HepG2 (cell line): ENCODE results near the gene CTRL. TPM values are rescaled to one million over a fixed set of nuclear protein-coding genes. Genes with fewer than 3 reads are reported as not detected.

Source experiments
- ATAC-seq: fragments of 200-7000 bp; cut with Tn5 transposase; 3 replicates; pipeline ENCODE4 v1.9.1; 2020; ENCODE audit warnings: mild to moderate bottlenecking, moderate library complexity
- BruUV-seq: library from RNA; stranded (reverse); fragments of 400-500 nt; replicated peaks from 2 replicates; lab custom pipeline; 2021; lab: Mats Ljungman, UMichigan
- CTCF ChIA-PET: fragments of 300-600 bp; formaldehyde crosslinking; extraction: SDS; loops from one replicate; lab custom pipeline; 2021; ENCODE audit warnings: low total read pairs, inconsistent platforms, low intra/inter-chr PET ratio; lab: Yijun Ruan, JAX
- POLR2A ChIA-PET: fragments of 350-600 bp; sonication (Branson Sonifier 250); formaldehyde crosslinking; loops from one replicate; lab custom pipeline; 2020; ENCODE audit warnings: antibody characterized with exemption, inconsistent platforms; lab: Yijun Ruan, JAX
- DNase-seq: peaks from one replicate; pipeline ENCODE4 v3.0.0-alpha.2; 2015; ENCODE audit warnings: low spot score
- FAIRE-seq: peaks from 3 replicates; lab custom pipeline; 2011; peaks lifted over from hg19 to GRCh38; lab: Jason Lieb, UNC
- H2AFZ ChIP-seq: one replicate; pipeline ENCODE4 v1.6.1; 2011; ENCODE audit warnings: low read length, inconsistent platforms
- H3K27ac ChIP-seq: fragments of 300-600 bp; 3 replicates; pipeline ENCODE4 v1.8.0; 2011; ENCODE audit warnings: mixed run types, mild to moderate bottlenecking, mixed read lengths, low read length, inconsistent platforms; ENCODE audit not compliant: insufficient read depth; ENCODE audit errors: extremely low read length
- H3K27me3 ChIP-seq, 2 experiments: fragments of 200-600 bp in 1 of 2; 2 replicates in 1 of 2; 3 replicates in 1 of 2; pipeline versions ENCODE4 v1.6.0 to v1.8.0; 2011; ENCODE audit warnings: low read length in 2 of 2, mild to moderate bottlenecking in 2 of 2, moderate library complexity in 2 of 2, inconsistent platforms in 1 of 2; ENCODE audit not compliant: insufficient read depth in 2 of 2, control insufficient read depth in 1 of 2
- H3K36me3 ChIP-seq, 2 experiments: fragments of 200-600 bp in 1 of 2; replicated peaks in 1 of 2; 2 replicates in 1 of 2; 3 replicates in 1 of 2; pipeline versions ENCODE4 v1.5.1 to v1.8.0; 2011; ENCODE audit warnings: low read length in 2 of 2, inconsistent platforms in 1 of 2; ENCODE audit not compliant: insufficient read depth in 2 of 2, control insufficient read depth in 1 of 2
- H3K4me1 ChIP-seq: 2 replicates; pipeline ENCODE4 v1.5.1; 2012; ENCODE audit warnings: low read length, inconsistent platforms; ENCODE audit not compliant: insufficient read depth
- H3K4me2 ChIP-seq: 2 replicates; pipeline ENCODE4 v1.6.0; 2011; ENCODE audit warnings: low read depth, low read length, inconsistent platforms
- H3K4me3 ChIP-seq, 3 experiments: fragments of 200-600 bp in 1 of 3; sonication (generic), shearing (Covaris generic) in 1 of 3; replicated peaks in 1 of 3; 2 replicates each; pipeline ENCODE4 v1.5.1; 2011 to 2016; ENCODE audit warnings: low read length in 3 of 3, inconsistent platforms in 2 of 3, low read depth in 2 of 3, mild to moderate bottlenecking in 2 of 3, control low read depth in 1 of 3, mixed read lengths in 1 of 3; ENCODE audit not compliant: insufficient read depth in 1 of 3
- H3K79me2 ChIP-seq: one replicate; pipeline ENCODE4 v1.6.1; 2011; ENCODE audit warnings: low read length, inconsistent platforms; ENCODE audit not compliant: insufficient read depth
- H3K9ac ChIP-seq: 2 replicates; pipeline ENCODE4 v1.6.0; 2011; ENCODE audit warnings: mild to moderate bottlenecking, low read depth, low read length, inconsistent platforms; ENCODE audit not compliant: insufficient read depth
- H3K9me3 ChIP-seq: 2 replicates; pipeline ENCODE4 v1.5.1; 2012; ENCODE audit warnings: mild to moderate bottlenecking, low read length
- H4K20me1 ChIP-seq: 2 replicates; pipeline ENCODE4 v1.6.0; 2011; ENCODE audit warnings: inconsistent platforms, mild to moderate bottlenecking, low read length, moderate library complexity; ENCODE audit not compliant: insufficient read depth
- DPF2 ChIP-seq: sonication (generic); formaldehyde crosslinking; IDR thresholded peaks from 2 replicates; pipeline ENCODE4 v1.4.0; 2020; ENCODE audit warnings: mild to moderate bottlenecking, low read depth, missing genetic modification reagents, borderline replicate concordance
- FOXC1 ChIP-seq: sonication (generic); formaldehyde crosslinking; IDR thresholded peaks from 2 replicates; pipeline ENCODE4 v1.8.0; 2022; ENCODE audit warnings: mild to moderate bottlenecking, missing genetic modification reagents, borderline replicate concordance
- KDM2A ChIP-seq: sonication (generic); formaldehyde crosslinking; IDR thresholded peaks from 2 replicates; pipeline ENCODE4 v1.4.0; 2020; ENCODE audit warnings: low read depth, missing genetic modification reagents, borderline replicate concordance
- NR2C2 ChIP-seq: sonication (generic); formaldehyde crosslinking; IDR thresholded peaks from 2 replicates; pipeline ENCODE4 v1.4.0; 2020; ENCODE audit warnings: missing genetic modification reagents, mild to moderate bottlenecking, moderate library complexity, borderline replicate concordance
- SKI ChIP-seq: fragments of 450-650 bp; IDR thresholded peaks from one replicate; pipeline ENCODE4 v1.6.1; 2018; ENCODE audit warnings: mild to moderate bottlenecking; ENCODE audit not compliant: partially characterized antibody
- SMARCC2 ChIP-seq: fragments of 450-650 bp; IDR thresholded peaks from 2 replicates; pipeline ENCODE4 v1.6.1; 2017; ENCODE audit warnings: antibody characterized with exemption, mild to moderate bottlenecking
- TBX3 ChIP-seq: fragments of 450-650 bp; IDR thresholded peaks from 2 replicates; pipeline ENCODE4 v1.6.1; 2017; ENCODE audit warnings: antibody characterized with exemption, mild to moderate bottlenecking, inconsistent platforms, borderline replicate concordance
- TSC22D2 ChIP-seq: sonication (generic); formaldehyde crosslinking; IDR thresholded peaks from 2 replicates; pipeline ENCODE4 v1.5.1; 2020; ENCODE audit warnings: missing genetic modification reagents, mild to moderate bottlenecking, borderline replicate concordance
- ZMAT3 ChIP-seq: sonication (generic); formaldehyde crosslinking; conservative IDR thresholded peaks from 2 replicates; pipeline ENCODE4 v1.7.0; 2021; ENCODE audit warnings: missing genetic modification reagents
- ZNF30 ChIP-seq: sonication (generic); formaldehyde crosslinking; IDR thresholded peaks from 2 replicates; pipeline ENCODE4 v1.5.0; 2020; ENCODE audit warnings: mild to moderate bottlenecking, missing genetic modification reagents
- ZNF709 ChIP-seq: sonication (generic); formaldehyde crosslinking; IDR thresholded peaks from 2 replicates; pipeline ENCODE4 v1.5.0; 2020; ENCODE audit warnings: mild to moderate bottlenecking, missing genetic modification reagents
- ZNF737 ChIP-seq: sonication (generic); formaldehyde crosslinking; IDR thresholded peaks from 2 replicates; pipeline ENCODE4 v1.5.0; 2020; ENCODE audit warnings: missing genetic modification reagents, mild to moderate bottlenecking, borderline replicate concordance
- WGBS: methylation state at CpG from one replicate; pipeline ENCODE4 v1.1.6; 2017; ENCODE audit warnings: low lambda C conversion rate; 5-methylcytosine and 5-hydroxymethylcytosine counted together
- in situ Hi-C: cut with HindIII; loops from 2 replicates; pipeline ENCODE4 v1.10.0; 2017; ENCODE audit warnings: low pct_unique_long_range_greater_than_20kb; ENCODE audit not compliant: extremely low pct_ligation_motif_present
- intact Hi-C: fragments of 100-400 bp; cut with micrococcal nuclease; formaldehyde crosslinking; loops from one replicate; pipeline ENCODE4 v1.10.0; 2022; ENCODE audit not compliant: unreplicated experiment
- polyA plus RNA-seq, 8 experiments: library from polyadenylated mRNA; depleted of rRNA in 3 of 8; stranded (reverse) in 7 of 8; unstranded in 1 of 8; fragments of >200 nt; fragmentation: Illumina TruSeq in 4 of 8; extraction: Trizol in 4 of 8; gene quantifications; 2 replicates each; pipeline versions ENCODE4 v1.2.1 to v1.2.3, GENCODE V29; 2011 to 2016; ENCODE audit warnings: low read depth in 4 of 8, missing spikeins in 1 of 8, mixed read lengths in 1 of 8; ENCODE audit not compliant: insufficient read depth in 1 of 8
- total RNA-seq, 5 experiments: library from RNA; depleted of rRNA; stranded (reverse); fragments of >200 nt; fragmentation: Illumina TruSeq; extraction: Trizol; gene quantifications; 2 replicates each; pipeline ENCODE4 v1.2.3, GENCODE V29; 2016; ENCODE audit warnings: low read depth in 1 of 5
- TF ChIP-seq, protein P1 (sequence below): sonication (generic); formaldehyde crosslinking; IDR thresholded peaks from 2 replicates; pipeline ENCODE4 v1.8.0; 2022; ENCODE audit warnings: missing genetic modification reagents, mild to moderate bottlenecking, inconsistent platforms, borderline replicate concordance
- TF ChIP-seq, protein P2 (sequence below): sonication (generic); formaldehyde crosslinking; conservative IDR thresholded peaks from 2 replicates; pipeline ENCODE4 v1.4.0; 2020; ENCODE audit warnings: missing genetic modification reagents
- TF ChIP-seq, protein P3 (sequence below): sonication (generic); formaldehyde crosslinking; IDR thresholded peaks from 2 replicates; pipeline ENCODE4 v1.4.0; 2020; ENCODE audit warnings: missing genetic modification reagents

CTRL gene
- total and polyA plus RNA-seq, 2 of the 13 experiments (the other 11 are each of a cell fraction or from before 2014, with no cell fraction given), result 1.9 to 2.7 TPM

DNA sequence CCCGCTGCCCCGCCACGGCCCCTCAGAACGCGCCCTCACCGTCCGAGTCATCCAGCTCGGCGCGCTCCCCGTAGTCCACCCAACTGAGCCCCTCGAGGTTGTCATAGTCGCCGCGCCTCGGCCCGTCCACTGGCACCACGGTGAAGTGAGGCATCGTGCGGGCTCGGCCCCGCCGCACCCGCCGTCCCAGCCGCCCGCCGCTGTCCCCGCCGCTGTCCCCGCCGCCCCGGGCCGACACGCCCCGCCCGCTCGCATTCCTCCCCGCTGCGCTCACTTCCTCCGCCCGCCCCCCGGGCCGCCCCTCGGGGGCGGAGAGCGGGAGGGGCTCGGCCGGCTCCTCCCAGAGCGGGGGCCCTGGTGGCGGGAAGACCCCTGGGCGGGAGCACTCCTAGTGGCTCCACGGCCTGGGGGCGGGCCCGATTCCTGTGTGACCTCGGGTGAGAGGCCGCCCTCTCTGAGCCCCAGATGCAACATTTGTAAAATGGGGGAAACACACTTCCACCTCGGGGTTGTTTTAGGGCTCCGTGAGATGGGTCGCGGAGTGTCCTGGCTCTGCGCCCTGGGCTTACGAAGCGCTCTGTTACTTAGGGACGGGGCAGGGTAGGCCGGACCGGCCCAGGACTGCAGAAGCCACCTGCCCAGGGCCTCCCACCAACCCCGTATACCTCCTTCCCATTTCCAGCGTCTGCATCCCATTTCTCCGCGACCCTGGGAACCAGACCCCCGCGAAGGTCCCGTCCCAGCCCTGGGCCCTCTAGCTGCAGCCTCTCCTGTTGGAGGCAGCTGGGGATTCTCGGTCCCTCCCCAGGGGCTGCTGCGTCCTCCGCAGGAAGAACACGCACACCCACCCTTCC, 37.0 kb upstream of the CTRL start, which contains the start of gene SLC12A4 (continued):
- TF ChIP-seq TSC22D2 (CRISPR knock-in tag) (0 out of 2 replicates have a peak, but pooled peaks have one; percentile 65), NR2C2 (CRISPR knock-in tag) (peak; percentile 42; the same call in 1 of the 2 replicates), TBX3 (no peak), ZMAT3 (peak; percentile 77)

DNA sequence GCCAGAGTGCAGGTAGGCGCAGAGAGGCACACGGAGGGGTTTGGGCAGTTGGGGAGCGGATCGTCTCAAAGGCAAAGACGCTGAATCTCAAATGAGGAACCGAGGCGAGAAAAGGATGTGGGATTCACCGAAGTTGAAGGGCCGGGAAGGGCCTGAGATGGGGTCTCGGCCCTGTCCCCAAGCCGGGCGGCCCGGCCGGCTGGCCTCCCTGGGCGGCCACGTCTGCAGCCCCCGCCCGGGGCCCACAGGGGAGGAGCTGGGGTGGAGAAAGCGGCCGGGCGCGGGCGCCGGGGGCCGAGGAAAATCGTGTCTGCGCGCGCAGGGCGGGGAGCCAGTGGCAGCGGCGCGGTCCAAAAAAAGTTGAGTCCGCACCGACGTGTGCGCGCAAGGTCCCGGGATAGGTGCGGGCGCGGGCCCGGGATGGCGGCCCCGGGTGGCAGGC, 36.3 kb upstream of the CTRL start:
- intact Hi-C loops, result loop anchor here (2.0 kb wide), 1 partner anchor 25 kb away; no protein-coding TSS in a partner anchor
- Histone ChIP-seq H3K9ac (peak overlapping the region; percentile 97), H3K36me3 (peaks cover 5 to 6% of the 10 kb centered on the region in 2 experiments; a peak in 4 of 5 replicates), H3K9me3 (no peaks in the 10 kb centered on the region), H2AFZ (no peak overlapping the region), H3K79me2 (peaks cover 58% of the 10 kb centered on the region), H3K27ac (peak overlapping the region; percentile 75), H3K27me3 (no peaks in the 10 kb centered on the region; a peak in 1 of 5 replicates), H3K4me3 (peak overlapping the region; percentile 89 to 91 (median 90)), H4K20me1 (peaks cover 16% of the 10 kb centered on the region), H3K4me2 (peak overlapping the region; percentile 92), H3K4me1 (peaks cover 62% of the 10 kb centered on the region)
- no peak for FAIRE-seq
- BruUV-seq, result no TSS peak
- WGBS, result 2% methylated on average over 18 of the region's 45 CpGs
- in situ Hi-C loops, result no loop called here
- CTCF ChIA-PET, result no interaction called here
- ATAC-seq, result no peak
- POLR2A ChIA-PET, result interaction anchor here (0.6 to 12.9 kb wide), 5 partner anchors 13 to 55 kb away, joined by 3 to 226 read pairs (median 13); partner anchors contain the start of genes DDX28, DUS2, LCAT and PSMB10
- no peak for DNase-seq
- TF ChIP-seq, protein P1, sequence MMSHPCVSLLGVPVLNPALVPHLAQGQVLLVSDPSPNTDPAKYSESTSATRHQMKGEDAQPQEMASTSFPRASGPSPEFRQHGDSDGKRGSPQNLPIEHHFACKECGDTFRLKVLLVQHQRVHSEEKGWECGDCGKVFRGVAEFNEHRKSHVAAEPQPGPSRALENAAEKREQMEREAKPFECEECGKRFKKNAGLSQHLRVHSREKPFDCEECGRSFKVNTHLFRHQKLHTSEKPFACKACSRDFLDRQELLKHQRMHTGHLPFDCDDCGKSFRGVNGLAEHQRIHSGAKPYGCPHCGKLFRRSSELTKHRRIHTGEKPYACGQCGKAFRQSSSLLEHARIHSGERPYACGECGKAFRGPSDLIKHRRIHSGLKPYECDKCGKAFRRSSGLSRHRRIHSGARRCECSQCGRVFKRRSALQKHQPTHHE, result 0 out of 2 replicates have a peak, but pooled peaks have one; percentile 41
- TF ChIP-seq ZNF30 (CRISPR knock-in tag) (0 out of 2 replicates have a peak, but pooled peaks have one; percentile 30), KDM2A (no peak), DPF2 (CRISPR knock-in tag) (no peak), SMARCC2 (no peak), ZNF709 (CRISPR knock-in tag) (peak; percentile 34; the same call in 1 of the 2 replicates), FOXC1 (CRISPR knock-in tag) (no peak), ZNF737 (0 out of 2 replicates have a peak, but pooled peaks have one; percentile 57), SKI (no peak)
- TF ChIP-seq, protein P2, sequence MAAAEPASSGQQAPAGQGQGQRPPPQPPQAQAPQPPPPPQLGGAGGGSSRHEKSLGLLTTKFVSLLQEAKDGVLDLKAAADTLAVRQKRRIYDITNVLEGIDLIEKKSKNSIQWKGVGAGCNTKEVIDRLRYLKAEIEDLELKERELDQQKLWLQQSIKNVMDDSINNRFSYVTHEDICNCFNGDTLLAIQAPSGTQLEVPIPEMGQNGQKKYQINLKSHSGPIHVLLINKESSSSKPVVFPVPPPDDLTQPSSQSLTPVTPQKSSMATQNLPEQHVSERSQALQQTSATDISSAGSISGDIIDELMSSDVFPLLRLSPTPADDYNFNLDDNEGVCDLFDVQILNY (CRISPR knock-in tag), result no peak
- TF ChIP-seq, protein P3, sequence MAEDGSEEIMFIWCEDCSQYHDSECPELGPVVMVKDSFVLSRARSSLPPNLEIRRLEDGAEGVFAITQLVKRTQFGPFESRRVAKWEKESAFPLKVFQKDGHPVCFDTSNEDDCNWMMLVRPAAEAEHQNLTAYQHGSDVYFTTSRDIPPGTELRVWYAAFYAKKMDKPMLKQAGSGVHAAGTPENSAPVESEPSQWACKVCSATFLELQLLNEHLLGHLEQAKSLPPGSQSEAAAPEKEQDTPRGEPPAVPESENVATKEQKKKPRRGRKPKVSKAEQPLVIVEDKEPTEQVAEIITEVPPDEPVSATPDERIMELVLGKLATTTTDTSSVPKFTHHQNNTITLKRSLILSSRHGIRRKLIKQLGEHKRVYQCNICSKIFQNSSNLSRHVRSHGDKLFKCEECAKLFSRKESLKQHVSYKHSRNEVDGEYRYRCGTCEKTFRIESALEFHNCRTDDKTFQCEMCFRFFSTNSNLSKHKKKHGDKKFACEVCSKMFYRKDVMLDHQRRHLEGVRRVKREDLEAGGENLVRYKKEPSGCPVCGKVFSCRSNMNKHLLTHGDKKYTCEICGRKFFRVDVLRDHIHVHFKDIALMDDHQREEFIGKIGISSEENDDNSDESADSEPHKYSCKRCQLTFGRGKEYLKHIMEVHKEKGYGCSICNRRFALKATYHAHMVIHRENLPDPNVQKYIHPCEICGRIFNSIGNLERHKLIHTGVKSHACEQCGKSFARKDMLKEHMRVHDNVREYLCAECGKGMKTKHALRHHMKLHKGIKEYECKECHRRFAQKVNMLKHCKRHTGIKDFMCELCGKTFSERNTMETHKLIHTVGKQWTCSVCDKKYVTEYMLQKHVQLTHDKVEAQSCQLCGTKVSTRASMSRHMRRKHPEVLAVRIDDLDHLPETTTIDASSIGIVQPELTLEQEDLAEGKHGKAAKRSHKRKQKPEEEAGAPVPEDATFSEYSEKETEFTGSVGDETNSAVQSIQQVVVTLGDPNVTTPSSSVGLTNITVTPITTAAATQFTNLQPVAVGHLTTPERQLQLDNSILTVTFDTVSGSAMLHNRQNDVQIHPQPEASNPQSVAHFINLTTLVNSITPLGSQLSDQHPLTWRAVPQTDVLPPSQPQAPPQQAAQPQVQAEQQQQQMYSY (CRISPR knock-in tag), result 0 out of 2 replicates have a peak, but pooled peaks have one; percentile 41
